BJ (cell line): ENCODE measurements around the gene MAPRE2. TPM values are rescaled to one million over a fixed set of nuclear protein-coding genes. Genes with fewer than 3 reads are reported as not detected.

Experiments
- CTCF ChIA-PET: fragments of 350-600 bp; formaldehyde crosslinking; extraction: SDS; loops from one replicate; lab custom pipeline; 2021; ENCODE audit warnings: antibody characterized with exemption, inconsistent platforms; lab: Yijun Ruan, JAX
- POLR2A ChIA-PET: fragments of 300-600 bp; sonication (Branson Sonifier 250); formaldehyde crosslinking; extraction: SDS; loops from one replicate; lab custom pipeline; 2021; ENCODE audit warnings: antibody characterized with exemption; lab: Charles Lee
- DNase-seq: peaks from one replicate; pipeline ENCODE4 v3.0.0-alpha.2; 2011; ENCODE audit warnings: low read depth
- H3K27me3 ChIP-seq: 2 replicates; pipeline ENCODE4 v1.6.0; 2011; ENCODE audit warnings: low read length; ENCODE audit not compliant: control insufficient read depth, insufficient read depth
- H3K36me3 ChIP-seq: 2 replicates; pipeline ENCODE4 v1.5.1; 2011; ENCODE audit warnings: low read length; ENCODE audit not compliant: control insufficient read depth, insufficient read depth
- H3K4me3 ChIP-seq: 2 replicates; pipeline ENCODE4 v1.5.1; 2011; ENCODE audit warnings: low read depth, mild to moderate bottlenecking, control low read depth, low read length
- polyA plus RNA-seq: library from polyadenylated mRNA; depleted of rRNA; stranded (reverse); fragments of >200 nt; gene quantifications from 2 replicates; pipeline ENCODE4 v1.2.3, GENCODE V29; 2011
- TF ChIP-seq, protein P1 (sequence below): IDR thresholded peaks from 2 replicates; pipeline ENCODE4 v1.5.1; 2011; ENCODE audit warnings: low read depth, mild to moderate bottlenecking, control low read depth, inconsistent platforms, low read length, moderate library complexity; ENCODE audit not compliant: insufficient read depth

MAPRE2 gene
- polyA plus RNA-seq, 1 experiment: 23.8 TPM

DNA sequence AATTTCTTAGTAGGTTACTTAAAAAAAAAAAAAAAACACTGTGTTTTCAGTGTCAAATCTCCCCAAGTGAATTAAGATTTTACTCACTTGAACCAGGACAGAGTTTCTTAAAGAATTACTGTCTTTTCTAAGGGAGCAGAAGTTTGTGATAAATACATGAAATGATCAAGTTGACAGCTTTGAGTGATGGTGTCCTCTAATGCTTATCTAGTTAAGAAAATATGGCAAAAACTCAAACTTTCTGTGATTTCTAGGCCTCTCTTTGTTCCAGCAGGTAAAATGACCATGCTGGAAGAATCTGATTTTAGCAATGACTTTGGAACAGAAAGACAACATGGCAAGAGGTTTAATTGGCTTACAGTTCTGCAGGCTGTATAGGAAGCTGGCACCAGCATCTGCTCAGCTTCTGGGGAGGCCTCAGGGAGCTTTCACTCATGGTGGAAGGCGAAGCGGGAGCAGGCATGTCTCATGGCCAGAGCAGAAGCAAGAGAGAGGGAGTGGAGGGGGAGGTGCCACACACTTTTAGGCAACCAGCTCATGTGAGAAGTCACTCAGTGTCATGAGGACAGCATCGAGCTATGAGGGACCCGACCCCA lies 6.6 kb downstream of the MAPRE2 start:
- POLR2A ChIA-PET: no interaction called here
- Histone ChIP-seq H3K27me3 (no peaks in the 10 kb centered on the region), H3K4me3 (no peak overlapping the region), H3K36me3 (no peaks in the 10 kb centered on the region)
- TF ChIP-seq, protein P1, sequence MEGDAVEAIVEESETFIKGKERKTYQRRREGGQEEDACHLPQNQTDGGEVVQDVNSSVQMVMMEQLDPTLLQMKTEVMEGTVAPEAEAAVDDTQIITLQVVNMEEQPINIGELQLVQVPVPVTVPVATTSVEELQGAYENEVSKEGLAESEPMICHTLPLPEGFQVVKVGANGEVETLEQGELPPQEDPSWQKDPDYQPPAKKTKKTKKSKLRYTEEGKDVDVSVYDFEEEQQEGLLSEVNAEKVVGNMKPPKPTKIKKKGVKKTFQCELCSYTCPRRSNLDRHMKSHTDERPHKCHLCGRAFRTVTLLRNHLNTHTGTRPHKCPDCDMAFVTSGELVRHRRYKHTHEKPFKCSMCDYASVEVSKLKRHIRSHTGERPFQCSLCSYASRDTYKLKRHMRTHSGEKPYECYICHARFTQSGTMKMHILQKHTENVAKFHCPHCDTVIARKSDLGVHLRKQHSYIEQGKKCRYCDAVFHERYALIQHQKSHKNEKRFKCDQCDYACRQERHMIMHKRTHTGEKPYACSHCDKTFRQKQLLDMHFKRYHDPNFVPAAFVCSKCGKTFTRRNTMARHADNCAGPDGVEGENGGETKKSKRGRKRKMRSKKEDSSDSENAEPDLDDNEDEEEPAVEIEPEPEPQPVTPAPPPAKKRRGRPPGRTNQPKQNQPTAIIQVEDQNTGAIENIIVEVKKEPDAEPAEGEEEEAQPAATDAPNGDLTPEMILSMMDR: no peak
- DNase-seq: no peak
- CTCF ChIA-PET: interaction anchor here (1.9 kb wide), 1 partner anchor 11 kb away, joined by 4 read pairs; no protein-coding TSS in a partner anchor

DNA sequence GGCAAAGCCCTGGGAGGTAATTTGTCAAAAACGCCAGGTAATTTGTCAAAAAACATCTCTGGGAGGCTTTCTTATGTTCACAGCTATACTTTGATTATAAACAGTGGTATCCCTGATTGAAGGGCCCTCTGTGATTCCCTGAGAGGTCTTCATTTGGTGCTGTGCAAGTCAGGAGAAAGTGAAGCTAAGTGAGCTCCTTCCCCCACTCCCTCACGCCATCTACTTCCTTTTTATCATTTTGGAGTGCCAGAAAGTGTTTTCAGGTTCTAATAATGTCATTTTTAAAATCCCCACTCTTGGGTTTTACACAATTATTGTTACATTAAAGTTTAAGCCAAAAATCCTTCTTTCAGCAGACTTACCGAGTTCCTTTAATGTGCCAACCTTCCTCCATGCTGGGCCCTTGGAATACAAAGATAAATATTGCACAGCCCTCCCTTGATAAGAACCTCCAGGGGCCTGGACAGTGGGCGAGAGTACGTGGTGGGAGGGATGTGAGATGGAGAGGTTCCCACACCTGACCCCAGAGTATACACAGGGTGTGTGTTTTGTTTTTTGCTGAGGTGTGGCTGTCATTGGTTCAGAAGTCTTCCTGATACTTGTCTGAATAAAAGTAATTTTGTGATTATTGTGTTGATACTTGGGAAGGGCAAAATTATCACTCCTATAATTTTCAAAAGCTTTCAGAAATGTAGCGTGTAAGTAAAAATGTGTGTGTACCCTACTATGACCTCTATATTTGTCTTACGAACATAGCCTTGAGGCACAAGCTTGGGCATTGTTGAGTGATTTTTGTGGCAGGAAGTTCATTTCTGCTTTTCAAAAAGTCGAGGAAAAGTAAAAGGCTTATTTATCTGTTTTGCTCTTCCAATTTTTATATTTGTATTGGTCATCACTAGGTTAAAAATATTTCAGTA lies 8.2 kb downstream of the MAPRE2 start:
- no peak for DNase-seq
- no peaks in the 10 kb centered on the region for H3K36me3 ChIP-seq
- TF ChIP-seq, protein P1: no peak
- CTCF ChIA-PET: interaction anchor here (0.5 to 1.9 kb wide), 3 partner anchors 10 to 20 kb away, joined by 3 to 4 read pairs (median 3); no protein-coding TSS in a partner anchor
- no peak overlapping the region for H3K4me3 ChIP-seq
- no peaks in the 10 kb centered on the region for H3K27me3 ChIP-seq
- POLR2A ChIA-PET: no interaction called here

DNA sequence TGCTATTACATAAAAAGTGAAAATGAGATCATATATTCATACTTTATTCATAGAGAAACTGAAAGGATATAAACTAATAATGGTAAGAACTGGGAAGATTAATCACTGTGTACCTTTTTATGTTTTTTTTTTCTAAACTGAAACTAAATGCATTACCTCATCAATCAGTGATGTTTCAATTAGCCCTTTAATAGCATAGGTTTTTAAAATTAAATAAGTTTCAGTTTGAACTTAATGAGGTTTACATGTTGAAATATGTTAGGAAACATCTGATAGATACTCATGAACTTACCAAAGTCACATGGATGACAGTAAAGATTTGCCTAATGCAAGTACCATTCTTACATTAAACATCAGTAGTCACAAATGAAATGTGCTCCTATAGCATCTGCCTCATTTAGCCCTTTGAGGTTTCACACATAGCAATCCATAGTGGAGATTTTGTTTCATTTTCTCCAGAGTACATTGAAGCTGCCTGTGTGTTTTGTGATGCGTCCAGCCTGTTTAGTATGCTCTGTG lies 8.9 kb downstream of the MAPRE2 start:
- POLR2A ChIA-PET: no interaction called here

DNA sequence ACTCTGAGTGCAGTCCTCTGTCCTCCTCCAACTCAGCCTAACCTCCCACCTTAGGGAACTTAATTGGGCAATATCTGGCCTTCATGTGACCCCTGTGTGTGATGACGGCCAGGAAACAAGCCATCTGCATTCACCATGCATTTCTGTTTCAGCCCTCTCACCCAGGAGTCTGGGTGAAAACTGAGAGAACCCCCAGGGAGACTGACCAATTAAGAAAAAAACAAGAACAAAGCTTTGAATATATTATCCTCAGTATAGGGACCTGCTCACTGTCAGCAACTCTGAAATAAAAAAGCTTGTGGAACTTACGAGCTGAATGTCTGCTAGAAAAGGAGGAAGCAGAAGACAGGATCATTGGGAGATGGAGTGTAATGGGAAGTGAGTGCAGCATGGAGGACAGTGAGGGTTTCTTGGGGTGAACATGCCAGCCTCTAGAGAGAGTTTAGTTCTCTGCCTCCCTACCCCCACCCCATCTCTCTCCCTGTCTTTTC lies 9.5 kb downstream of the MAPRE2 start:
- DNase-seq: no peak
- ChIA-PET POLR2A (no interaction called here), CTCF (interaction anchor here (0.6 to 1.3 kb wide), 3 partner anchors 8 to 243 kb away, joined by 3 to 4 read pairs (median 3); no protein-coding TSS in a partner anchor)

More for the DNA sequence above, 8.9 kb downstream of the MAPRE2 start:
- DNase-seq: no peak
- CTCF ChIA-PET: interaction anchor here (0.6 to 1.3 kb wide), 3 partner anchors 9 to 243 kb away, joined by 3 to 4 read pairs (median 3); no protein-coding TSS in a partner anchor
- Histone ChIP-seq H3K27me3 (no peaks in the 10 kb centered on the region), H3K36me3 (no peaks in the 10 kb centered on the region), H3K4me3 (no peak overlapping the region)
- TF ChIP-seq, protein P1: no peak

More for the DNA sequence above, 9.5 kb downstream of the MAPRE2 start:
- Histone ChIP-seq H3K27me3 (no peaks in the 10 kb centered on the region), H3K36me3 (no peaks in the 10 kb centered on the region), H3K4me3 (no peak overlapping the region)
- TF ChIP-seq, protein P1: no peak
